GM19238 (cell line): Measurements from ENCODE around the gene CT55.
A peak's percentile ranks its signal among the peaks of the same experiment; 100 is the strongest.
"Not testable (repeated sequence)": the region's sequence is repeated elsewhere in the genome, so short reads cannot be mapped to it uniquely, and the experiment has no call there.

Source experiments
- DNase-seq: peaks from one replicate; pipeline ENCODE4 v3.0.0; 2011; ENCODE audit warnings: low spot score; ENCODE audit not compliant: insufficient read length

Gene CT55

DNA sequence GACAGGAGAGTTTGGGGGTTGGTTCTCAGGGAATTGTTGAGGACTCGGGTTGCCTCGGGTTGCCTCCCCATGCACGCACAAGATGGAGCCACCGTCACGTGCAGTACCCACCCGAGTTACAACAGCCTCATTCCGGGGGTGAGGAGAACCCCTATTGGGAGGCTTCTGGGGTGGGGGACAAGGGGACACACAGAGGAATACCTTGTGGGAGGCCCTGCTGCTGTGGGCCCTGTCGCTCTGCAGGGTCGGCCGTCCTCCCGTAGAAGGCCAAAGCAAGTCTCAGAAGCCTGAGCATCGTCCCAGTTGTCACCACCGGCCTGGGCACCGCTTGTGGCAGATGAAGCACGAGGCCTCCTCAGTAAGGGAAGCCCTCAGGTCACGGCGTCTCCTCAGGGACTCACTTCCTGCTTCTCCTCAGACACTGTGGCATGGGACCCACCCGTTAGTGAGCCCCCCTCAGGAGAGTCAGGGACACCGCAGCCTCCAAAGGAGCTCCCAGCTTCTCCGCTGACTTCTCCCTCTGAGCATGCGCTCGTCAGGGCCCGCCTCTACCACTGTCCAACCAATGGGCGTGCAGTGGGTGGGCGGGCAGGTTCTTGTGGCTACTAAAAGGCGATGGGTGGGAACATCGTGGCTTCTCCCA lies at the start of gene CT55:
CT55 (minus strand) TSS at position 522 of the 643 bp plus-strand sequence; CDS start at position 295, 227 bp downstream.
- no peak for DNase-seq

GRCh38 chrX:135213200-135213844 lies 42.1 kb upstream of the CT55 start:
- no peak for DNase-seq

- not testable (repeated sequence) for DNase-seq
These were observed 35.2 kb upstream of the CT55 start for GRCh38 chrX:135206427-135206826.

GRCh38 chrX:135200297-135200696 lies 29.1 kb upstream of the CT55 start:
- no peak for DNase-seq

DNA sequence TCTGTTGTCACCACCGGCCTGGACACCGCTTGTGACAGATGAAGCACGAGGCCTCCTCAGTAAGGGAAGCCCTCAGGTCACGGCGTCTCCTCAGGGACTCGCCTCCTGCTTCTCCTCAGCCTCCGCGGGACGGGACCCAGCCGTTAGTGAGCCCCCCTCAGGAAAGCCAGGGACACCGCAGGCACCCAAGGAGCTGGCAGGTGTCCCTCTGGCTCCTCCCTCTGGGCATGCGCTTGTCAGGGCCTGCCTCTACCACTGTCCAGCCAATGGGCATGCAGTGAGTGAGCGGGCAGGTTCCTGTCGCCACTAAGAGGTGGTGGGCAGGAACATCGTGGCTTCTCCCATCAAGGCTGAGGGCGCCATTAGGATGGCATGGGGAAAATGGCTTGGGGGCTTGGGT lies 23.5 kb upstream of the CT55 start:
- no peak for DNase-seq

GRCh38 chrX:135193740-135194139 lies 22.5 kb upstream of the CT55 start:
- no peak for DNase-seq

DNA sequence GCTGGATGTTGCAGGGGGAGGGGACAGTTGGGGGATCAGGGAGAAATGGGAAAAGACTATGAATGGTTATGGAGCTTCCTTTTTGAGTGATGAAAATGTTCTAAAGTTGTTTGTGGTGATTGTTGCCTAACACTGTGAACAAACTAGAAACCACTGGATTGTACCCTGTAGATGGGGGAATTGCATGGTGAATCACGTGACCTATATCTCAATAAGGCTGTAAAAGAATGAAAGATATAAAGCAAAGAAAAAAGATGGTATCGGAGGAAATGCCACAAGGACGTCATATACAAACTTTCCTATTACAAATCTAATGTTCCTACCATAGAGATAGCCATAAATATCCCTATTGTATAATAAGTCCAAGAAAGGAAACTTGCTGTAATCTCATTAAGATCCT lies 20.6 kb upstream of the CT55 start:
- no peak for DNase-seq

GRCh38 chrX:135185795-135186443 lies 14.7 kb upstream of the CT55 start:
- peak; percentile 19 for DNase-seq

DNA sequence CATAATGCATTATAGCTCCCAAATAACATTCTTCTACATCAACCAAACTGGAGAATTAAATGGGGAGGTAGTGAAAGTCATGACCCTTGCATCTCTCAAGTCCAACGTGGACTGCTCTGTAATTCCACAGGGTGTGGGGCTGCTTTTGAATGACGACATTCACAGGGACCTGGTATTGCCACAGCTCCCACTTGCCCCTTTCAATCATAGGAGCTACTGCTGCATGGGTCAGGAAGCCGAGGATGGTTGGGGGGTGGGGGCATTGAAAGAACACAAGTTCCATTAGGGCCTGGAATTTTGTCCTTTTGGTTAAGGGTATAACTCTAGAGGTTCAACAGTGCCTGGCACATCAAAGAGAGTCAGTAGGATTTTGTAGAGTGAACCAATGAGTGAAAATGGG lies 7.4 kb upstream of the CT55 start:
- DNase-seq: no peak

DNA sequence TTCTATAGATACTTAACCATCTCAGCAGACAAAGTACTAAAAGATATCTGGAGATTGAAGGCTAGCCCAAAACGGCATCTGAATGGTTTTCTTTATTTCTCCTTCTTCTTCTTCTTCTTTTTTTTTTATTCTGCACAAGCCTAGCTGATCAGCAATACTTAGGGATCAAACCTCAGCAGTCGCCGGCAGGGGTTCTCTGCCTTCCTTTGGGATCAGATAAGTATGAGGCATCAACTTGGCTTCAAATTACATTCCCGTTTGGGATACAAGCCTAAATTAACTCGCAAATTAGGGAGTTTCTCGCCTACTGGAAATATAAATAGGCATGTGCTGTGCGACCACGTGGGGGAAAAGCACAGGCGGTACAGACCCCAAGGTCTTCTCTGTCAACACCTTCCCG lies 730 bp downstream of the CT55 start:
- no peak for DNase-seq

DNA sequence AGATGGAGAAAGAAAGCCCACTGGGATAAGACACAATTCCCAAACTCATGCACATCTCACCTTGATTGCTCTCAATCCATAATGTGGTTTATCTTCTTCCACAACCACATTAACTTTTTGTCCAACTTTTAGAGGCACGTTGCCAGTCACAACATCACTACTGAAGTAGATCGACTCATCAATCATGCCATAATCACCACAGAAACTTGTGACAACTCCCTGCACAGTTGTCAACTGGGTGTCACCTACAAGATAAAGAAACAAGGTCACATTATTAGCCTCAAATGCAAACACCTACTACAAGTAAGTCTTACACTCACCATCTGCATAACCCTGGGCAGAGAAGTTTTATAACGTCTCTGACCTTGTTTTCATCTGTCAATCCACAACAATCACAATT lies 1.7 kb downstream of the CT55 start:
- not testable (repeated sequence) for DNase-seq

- no peak for DNase-seq
These were observed 2.7 kb downstream of the CT55 start for GRCh38 chrX:135168486-135168885.

GRCh38 chrX:135154688-135155087 lies 16.5 kb downstream of the CT55 start:
- not testable (repeated sequence) for DNase-seq

DNA sequence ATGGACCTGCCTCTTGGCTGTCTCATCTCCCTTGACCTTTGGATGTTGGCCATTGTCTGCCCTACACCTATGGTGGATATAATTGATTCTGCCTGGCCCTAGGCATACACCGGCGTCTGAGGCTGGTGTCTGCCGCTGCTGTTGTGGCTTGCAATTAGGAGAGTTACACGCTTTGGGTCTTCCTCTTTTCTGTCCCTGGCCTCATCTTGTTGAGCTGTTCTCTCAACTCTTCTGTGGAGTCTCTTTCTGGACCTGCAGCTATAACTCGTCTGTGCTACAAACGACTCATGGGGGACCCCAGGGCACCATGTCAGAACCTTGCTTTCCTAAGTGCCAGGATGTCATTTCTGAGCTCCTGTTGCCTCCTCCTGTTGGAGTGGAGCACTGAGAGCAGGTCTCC lies 45.1 kb downstream of the CT55 start:
- not testable (repeated sequence) for DNase-seq

- not testable (repeated sequence) for DNase-seq
These were observed 51.1 kb downstream of the CT55 start, which contains the start of gene ETDB for GRCh38 chrX:135120056-135120576. TSS of gene ETDB (minus strand) at chrX:135120526. CDS start at chrX:135119261, 1,265 bp downstream.

GRCh38 chrX:135116064-135116463 lies 55.1 kb downstream of the CT55 start:
- not testable (repeated sequence) for DNase-seq

- peak; percentile 15 for DNase-seq
These were observed 56.8 kb downstream of the CT55 start for GRCh38 chrX:135114392-135114791.

GRCh38 chrX:135112743-135113142 lies 58.5 kb downstream of the CT55 start:
- no peak for DNase-seq

DNA sequence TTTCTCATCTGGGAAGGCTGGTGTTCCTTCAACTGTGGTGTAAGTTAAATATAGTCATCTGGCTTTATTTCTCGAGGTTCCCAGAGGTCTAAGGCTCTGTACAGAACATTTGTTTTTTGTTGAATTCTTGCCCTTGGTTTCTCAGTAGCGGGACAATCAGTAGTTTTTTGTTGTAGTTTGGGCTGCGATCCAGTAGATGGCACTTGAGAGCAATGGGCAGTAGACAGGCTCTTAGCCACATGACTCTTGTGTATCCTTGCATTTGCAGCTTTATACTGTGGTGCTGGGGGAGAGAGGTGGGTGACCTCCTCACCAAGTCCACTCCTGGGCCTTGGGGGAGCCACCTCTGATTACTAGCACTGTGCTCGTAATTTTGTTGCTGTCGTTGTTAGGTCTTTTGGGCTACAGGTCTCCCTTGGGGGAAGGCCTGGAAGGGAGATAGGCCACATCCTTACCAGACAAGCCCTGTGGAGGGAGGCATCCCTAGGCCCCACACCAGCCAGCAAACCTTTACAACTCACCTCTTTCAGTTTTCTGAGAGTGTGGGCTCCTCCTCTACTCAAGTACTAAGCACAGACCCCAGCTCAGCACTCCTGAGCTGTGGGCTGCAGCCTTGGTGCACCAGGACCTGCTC lies 59.0 kb downstream of the CT55 start:
- DNase-seq: no peak

GRCh38 chrX:135109554-135109953 lies 61.6 kb downstream of the CT55 start:
- DNase-seq: no peak
